DOHH2 (cell line): ENCODE results near the gene DPT.

Source experiments
- H3F3A ChIP-seq: fragments of 200-600 bp; sonication (generic), shearing (Covaris generic); 2 replicates; pipeline ENCODE4 v1.6.0; 2016; ENCODE audit warnings: antibody characterized with exemption, mild to moderate bottlenecking; ENCODE audit not compliant: control insufficient read depth, insufficient read depth
- H3K27ac ChIP-seq: fragments of 200-600 bp; sonication (generic); 2 replicates; pipeline ENCODE4 v1.5.1; 2014; ENCODE audit warnings: low read depth, mild to moderate bottlenecking, low read length, moderate library complexity
- H3K27me3 ChIP-seq: fragments of 200-600 bp; sonication (generic); 2 replicates; pipeline ENCODE4 v1.6.1; 2014; ENCODE audit warnings: mild to moderate bottlenecking, low read length, mixed read lengths; ENCODE audit not compliant: control insufficient read depth
- H3K36me3 ChIP-seq: fragments of 200-600 bp; sonication (generic); 2 replicates; pipeline ENCODE4 v1.6.1; 2014; ENCODE audit warnings: mild to moderate bottlenecking, low read length, moderate library complexity, mixed read lengths; ENCODE audit not compliant: control insufficient read depth
- H3K4me1 ChIP-seq: fragments of 200-600 bp; sonication (generic); 2 replicates; pipeline ENCODE4 v1.6.1; 2014; ENCODE audit warnings: mild to moderate bottlenecking, low read length, mixed read lengths; ENCODE audit not compliant: control insufficient read depth
- H3K4me2 ChIP-seq: fragments of 200-600 bp; sonication (generic); 2 replicates; pipeline ENCODE4 v1.6.0; 2014; ENCODE audit warnings: mild to moderate bottlenecking, low read length, moderate library complexity
- H3K4me3 ChIP-seq: fragments of 200-600 bp; sonication (generic); 2 replicates; pipeline ENCODE4 v1.5.1; 2014; ENCODE audit warnings: mild to moderate bottlenecking, low read length, mixed read lengths
- H3K79me2 ChIP-seq: fragments of 200-600 bp; sonication (generic); 2 replicates; pipeline ENCODE4 v1.6.1; 2014; ENCODE audit warnings: mild to moderate bottlenecking, low read length, mixed read lengths; ENCODE audit not compliant: control insufficient read depth
- H3K9me2 ChIP-seq: fragments of 200-600 bp; sonication (generic); replicated peaks from 2 replicates; pipeline ENCODE4 v1.6.1; 2014; ENCODE audit warnings: mild to moderate bottlenecking, low read length, mixed read lengths; ENCODE audit not compliant: control insufficient read depth
- H3K9me3 ChIP-seq: fragments of 200-600 bp; sonication (generic); 2 replicates; pipeline ENCODE4 v1.6.1; 2014; ENCODE audit warnings: antibody characterized with exemption, low read length, mixed read lengths; ENCODE audit not compliant: control insufficient read depth, insufficient read depth
- H4K20me1 ChIP-seq: fragments of 200-600 bp; sonication (generic); 2 replicates; pipeline ENCODE4 v1.6.0; 2014; ENCODE audit warnings: low read depth, mild to moderate bottlenecking, antibody characterized with exemption, low read length, moderate library complexity; ENCODE audit not compliant: control insufficient read depth, insufficient read depth
- CTCF ChIP-seq: fragments of 200-600 bp; sonication (generic); IDR thresholded peaks from one replicate; pipeline ENCODE4 v1.5.1; 2014; ENCODE audit warnings: antibody characterized with exemption, mild to moderate bottlenecking, low read depth, low read length; ENCODE audit not compliant: poor library complexity, severe bottlenecking
- EZH2phosphoT487 ChIP-seq: fragments of 200-600 bp; sonication (generic); IDR thresholded peaks from 2 replicates; pipeline ENCODE4 v1.6.1; 2017; ENCODE audit warnings: borderline replicate concordance, mild to moderate bottlenecking, antibody characterized with exemption, low read length, moderate library complexity, mixed read lengths

Gene DPT

DNA sequence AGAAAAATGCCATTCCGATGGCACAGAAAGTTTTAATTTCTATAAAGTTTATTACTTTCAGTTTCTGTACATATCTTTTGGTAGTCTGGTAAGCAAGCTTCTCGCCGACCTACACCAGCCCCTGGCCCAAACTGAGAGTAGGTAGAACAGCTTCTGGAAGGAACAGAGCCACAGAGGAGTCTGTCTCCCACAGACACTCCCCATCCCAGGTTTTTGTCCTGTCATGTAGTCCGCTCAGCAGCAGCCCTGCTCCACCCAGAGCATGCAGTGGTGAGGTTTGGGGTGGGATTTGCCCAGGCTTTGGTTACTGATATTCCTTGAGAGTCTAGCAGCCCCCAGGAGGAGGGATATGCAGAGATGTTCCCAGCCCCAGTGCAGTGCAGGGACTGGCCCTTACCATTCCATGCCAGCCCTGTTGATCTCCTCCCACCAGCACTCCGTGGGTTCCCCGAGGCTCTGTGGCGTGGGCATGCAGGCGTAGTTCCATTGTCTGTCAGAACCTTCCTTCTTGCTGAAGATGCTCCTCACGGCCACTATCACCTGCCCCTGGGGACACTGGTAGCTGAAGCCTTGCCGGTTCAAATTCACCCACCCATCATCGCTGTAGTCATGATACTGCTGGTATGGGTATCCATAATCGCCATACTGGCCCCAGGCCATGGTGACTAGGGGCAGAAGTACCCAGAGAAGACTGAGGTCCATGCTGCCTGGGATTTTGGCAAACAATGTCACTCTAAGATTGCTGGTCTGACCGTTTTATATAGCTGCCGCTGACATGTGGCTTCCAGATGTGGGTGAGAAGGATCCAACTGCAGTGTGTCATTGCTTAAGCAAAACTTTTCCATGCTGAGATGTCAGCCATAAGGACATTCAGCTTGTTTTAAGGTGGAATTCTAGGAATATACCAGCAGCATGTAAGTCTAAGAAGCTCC is at the start of gene DPT:
DPT (minus strand) TSS at position 734 of the 932 bp plus-strand sequence; CDS start at position 702, 32 bp downstream.
- Histone ChIP-seq H3K36me3 (no peaks in the 10 kb centered on the region), H3K9me2 (no peaks in the 10 kb centered on the region), H3K4me1 (no peaks in the 10 kb centered on the region), H3K27me3 (no peaks in the 10 kb centered on the region), H3K79me2 (no peaks in the 10 kb centered on the region), H3K27ac (no peak within 1 kb of the TSS), H3K4me3 (no peak within 1 kb of the TSS), H3F3A (no peaks in the 10 kb centered on the region), H4K20me1 (no peaks in the 10 kb centered on the region), H3K9me3 (no peaks in the 10 kb centered on the region), H3K4me2 (no peak within 1 kb of the TSS)
- TF ChIP-seq CTCF (no peak), EZH2phosphoT487 (no peak)

DNA sequence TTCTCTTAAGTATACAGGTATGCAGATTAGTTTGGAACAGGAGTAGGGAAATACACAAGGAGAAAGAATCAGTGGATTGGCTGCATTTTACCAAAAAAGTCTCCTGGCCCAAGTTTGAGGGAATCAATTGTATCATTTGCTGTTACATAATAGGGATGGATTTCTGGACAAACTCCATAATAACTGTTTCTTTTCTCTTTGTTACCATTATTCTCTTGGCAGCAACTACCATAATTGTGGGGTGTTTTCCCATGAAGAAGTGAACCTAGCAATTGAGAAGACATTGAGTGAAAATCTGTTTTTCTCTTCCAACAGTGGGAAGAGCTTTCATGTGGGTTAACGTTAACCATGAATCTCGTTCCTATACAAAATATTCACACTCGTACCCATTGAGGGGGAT is 46.4 kb upstream of the DPT start:
- Histone ChIP-seq H3K4me2 (no peak overlapping the region), H3K4me1 (no peaks in the 10 kb centered on the region), H4K20me1 (no peaks in the 10 kb centered on the region), H3K4me3 (no peak overlapping the region), H3F3A (no peaks in the 10 kb centered on the region), H3K36me3 (no peaks in the 10 kb centered on the region), H3K79me2 (no peaks in the 10 kb centered on the region), H3K27me3 (no peaks in the 10 kb centered on the region), H3K9me2 (no peaks in the 10 kb centered on the region), H3K27ac (no peak overlapping the region), H3K9me3 (no peaks in the 10 kb centered on the region)
- TF ChIP-seq CTCF (no peak), EZH2phosphoT487 (no peak)

- no peaks in the 10 kb centered on the region for H3K36me3 ChIP-seq
- H3K4me1 ChIP-seq = no peaks in the 10 kb centered on the region
- H4K20me1 ChIP-seq = no peaks in the 10 kb centered on the region
- no peaks in the 10 kb centered on the region for H3K27me3 ChIP-seq
- no peaks in the 10 kb centered on the region for H3F3A ChIP-seq
- H3K27ac ChIP-seq = no peak overlapping the region
- no peaks in the 10 kb centered on the region for H3K9me2 ChIP-seq
- no peak overlapping the region for H3K4me2 ChIP-seq
- no peak for TF ChIP-seq CTCF
- TF ChIP-seq EZH2phosphoT487 = no peak
- no peak overlapping the region for H3K4me3 ChIP-seq
- no peaks in the 10 kb centered on the region for H3K79me2 ChIP-seq
- H3K9me3 ChIP-seq = no peaks in the 10 kb centered on the region
Observed at GRCh38 chr1:168774241-168774640, 45.2 kb upstream of the DPT start.
